H1 (cell line): ENCODE measurements around the gene CHST8.

Experiments used
- CEBPB ChIP-seq: IDR thresholded peaks from 2 replicates; pipeline ENCODE4 v1.6.1; 2012; ENCODE audit warnings: low read depth, low read length
- JUN ChIP-seq: IDR thresholded peaks from 2 replicates; pipeline ENCODE4 v1.6.1; 2011; ENCODE audit warnings: low read depth, mild to moderate bottlenecking, improper control_type of control experiment, low read length
- POLR2A ChIP-seq, 2 experiments: IDR thresholded peaks; 1 replicate in 1 of 2; 2 replicates in 1 of 2; pipeline ENCODE4 v1.6.1; 2011; ENCODE audit warnings: low read depth in 2 of 2, low read length in 2 of 2, mild to moderate bottlenecking in 2 of 2; ENCODE audit errors: control extremely low read depth in 1 of 2
- SIN3A ChIP-seq, 2 experiments: IDR thresholded peaks in 1 of 2; conservative IDR thresholded peaks in 1 of 2; 2 replicates each; pipeline ENCODE4 v1.6.1; 2011 to 2012; ENCODE audit warnings: low read length in 2 of 2, improper control_type of control experiment in 1 of 2, low read depth in 1 of 2, mild to moderate bottlenecking in 1 of 2
- TAF7 ChIP-seq: optimal IDR thresholded peaks from 2 replicates; pipeline ENCODE3; 2011; ENCODE audit warnings: low read depth, mild to moderate bottlenecking, inconsistent platforms, low read length, moderate library complexity, borderline replicate concordance
- TF ChIP-seq, protein P1 (sequence below), 3 experiments: IDR thresholded peaks; 1 replicate in 2 of 3; 2 replicates in 1 of 3; pipeline versions ENCODE4 v1.5.1 to v1.6.1; 2011; ENCODE audit warnings: low read length in 3 of 3, mild to moderate bottlenecking in 3 of 3, inconsistent platforms in 2 of 3, low read depth in 1 of 3, moderate library complexity in 1 of 3; ENCODE audit not compliant: insufficient read depth in 1 of 3; ENCODE audit errors: control extremely low read depth in 1 of 3
- TF ChIP-seq, protein P2 (sequence below): IDR thresholded peaks from 2 replicates; pipeline ENCODE4 v1.6.1; 2012; ENCODE audit warnings: inconsistent platforms

DNA sequence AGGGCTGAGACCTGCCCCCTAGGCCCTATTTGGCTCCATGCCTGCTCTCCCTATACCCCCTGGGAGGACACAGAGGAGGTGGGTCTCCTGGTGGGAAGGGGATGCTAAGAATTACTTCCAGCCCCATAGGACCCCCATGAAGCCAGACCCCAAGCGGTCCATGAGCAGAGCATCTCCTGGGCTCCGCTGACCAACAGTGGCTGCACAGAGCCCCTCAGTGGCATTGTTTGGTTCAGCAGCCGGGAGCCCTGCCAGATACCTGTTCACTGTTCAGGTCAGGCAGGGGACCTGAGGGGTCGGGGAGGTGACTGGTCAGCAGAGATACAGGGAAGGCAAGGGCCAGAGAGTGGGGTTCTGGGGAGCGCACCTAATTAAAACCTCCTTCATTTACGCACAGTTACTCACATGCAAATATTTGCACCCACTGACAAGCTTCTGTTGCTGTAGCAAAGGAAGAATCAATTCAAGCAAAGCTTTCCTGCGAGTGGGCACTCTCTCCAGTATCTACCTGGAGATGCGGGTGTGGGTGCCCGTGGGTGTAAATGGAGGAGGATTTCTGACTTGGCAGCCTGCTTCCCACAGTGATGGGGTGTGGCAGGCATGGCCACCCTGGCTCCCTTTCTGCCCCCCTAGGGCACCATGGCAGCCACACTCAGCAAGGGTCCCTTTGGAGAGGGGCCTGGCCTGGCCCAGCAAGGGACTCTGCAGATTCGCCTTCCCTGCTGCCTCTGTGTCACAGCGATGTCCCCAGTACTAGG is 83.5 kb downstream of the CHST8 start:
- TF ChIP-seq, protein P1, sequence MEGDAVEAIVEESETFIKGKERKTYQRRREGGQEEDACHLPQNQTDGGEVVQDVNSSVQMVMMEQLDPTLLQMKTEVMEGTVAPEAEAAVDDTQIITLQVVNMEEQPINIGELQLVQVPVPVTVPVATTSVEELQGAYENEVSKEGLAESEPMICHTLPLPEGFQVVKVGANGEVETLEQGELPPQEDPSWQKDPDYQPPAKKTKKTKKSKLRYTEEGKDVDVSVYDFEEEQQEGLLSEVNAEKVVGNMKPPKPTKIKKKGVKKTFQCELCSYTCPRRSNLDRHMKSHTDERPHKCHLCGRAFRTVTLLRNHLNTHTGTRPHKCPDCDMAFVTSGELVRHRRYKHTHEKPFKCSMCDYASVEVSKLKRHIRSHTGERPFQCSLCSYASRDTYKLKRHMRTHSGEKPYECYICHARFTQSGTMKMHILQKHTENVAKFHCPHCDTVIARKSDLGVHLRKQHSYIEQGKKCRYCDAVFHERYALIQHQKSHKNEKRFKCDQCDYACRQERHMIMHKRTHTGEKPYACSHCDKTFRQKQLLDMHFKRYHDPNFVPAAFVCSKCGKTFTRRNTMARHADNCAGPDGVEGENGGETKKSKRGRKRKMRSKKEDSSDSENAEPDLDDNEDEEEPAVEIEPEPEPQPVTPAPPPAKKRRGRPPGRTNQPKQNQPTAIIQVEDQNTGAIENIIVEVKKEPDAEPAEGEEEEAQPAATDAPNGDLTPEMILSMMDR (IDR thresholded peaks at IDR 0.05; ENCODE audit: control extremely low read depth in 1 of 3, insufficient read depth in 1 of 3, low read depth in 1 of 3, low read length in 3 of 3) = peak; percentile 46 to 61 (median 58)
- TF ChIP-seq CEBPB = no peak
- TF ChIP-seq POLR2A (IDR thresholded peaks at IDR 0.05; ENCODE audit: control extremely low read depth in 1 of 2, low read depth in 2 of 2, low read length in 2 of 2) = no peak
- TF ChIP-seq TAF7 = no peak
- no peak for TF ChIP-seq SIN3A (conservative IDR thresholded peaks at IDR 0.05 in 1 of 2, IDR thresholded peaks at IDR 0.05 in 1 of 2; ENCODE audit: low read depth in 1 of 2, low read length in 2 of 2)
- TF ChIP-seq, protein P2, sequence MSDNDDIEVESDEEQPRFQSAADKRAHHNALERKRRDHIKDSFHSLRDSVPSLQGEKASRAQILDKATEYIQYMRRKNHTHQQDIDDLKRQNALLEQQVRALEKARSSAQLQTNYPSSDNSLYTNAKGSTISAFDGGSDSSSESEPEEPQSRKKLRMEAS = no peak
- TF ChIP-seq JUN = no peak
